Omental fat pad (tissue), 4 donors: ENCODE results near the gene ENGASE. TPM values are rescaled to one million over a fixed set of nuclear protein-coding genes. Genes with fewer than 3 reads are reported as not detected.
"Not testable (repeated sequence)": the region's sequence is repeated elsewhere in the genome, so short reads cannot be mapped to it uniquely, and the experiment has no call there.

Source experiments
- ATAC-seq: fragments of 150-250 bp; one replicate; pipeline ENCODE4 v1.9.1; 2016; ENCODE audit warnings: mild to moderate bottlenecking, moderate library complexity; ENCODE audit not compliant: low FRiP score
- DNase-seq: peaks from one replicate; pipeline ENCODE4 v3.0.0-alpha.2; 2019; ENCODE audit warnings: low spot score
- CTCF ChIP-seq, 3 donors: fragments of 450-650 bp; IDR thresholded peaks; one replicate each; pipeline ENCODE4 v1.5.1; 2016 to 2017; ENCODE audit warnings: antibody characterized with exemption in 3 of 3, mild to moderate bottlenecking in 3 of 3, moderate library complexity in 2 of 3
- total RNA-seq, 4 donors: library from RNA; depleted of rRNA; stranded (reverse); fragments of >200 nt; gene quantifications; one replicate each; pipeline ENCODE4 v1.1.0, GENCODE V29; 2016

ENGASE gene
- total RNA-seq, 4 donors from 2014 or later, result 12.2 to 52.3 (median 22.2) TPM

- TF ChIP-seq CTCF (IDR thresholded peaks at IDR 0.05), result no peak
- no peak for DNase-seq
- no peak for ATAC-seq
Measured at GRCh38 chr17:79066963-79067362, 7.7 kb upstream of the ENGASE start.

GRCh38 chr17:79070266-79070880, 4.3 kb upstream of the ENGASE start:
- DNase-seq (no peak), ATAC-seq (no peak)
- no peak for TF ChIP-seq CTCF (IDR thresholded peaks at IDR 0.05)

- ATAC-seq (no peak), DNase-seq (no peak)
- TF ChIP-seq CTCF (IDR thresholded peaks at IDR 0.05), result no peak
Measured at GRCh38 chr17:79071161-79071740, 3.4 kb upstream of the ENGASE start.

GRCh38 chr17:79072544-79072943, 2.1 kb upstream of the ENGASE start:
- DNase-seq, result no peak
- ATAC-seq, result no peak
- no peak for TF ChIP-seq CTCF (IDR thresholded peaks at IDR 0.05)

GRCh38 chr17:79073016-79073705, 1.5 kb upstream of the ENGASE start:
- DNase-seq, result no peak

GRCh38 chr17:79073706-79074088, 927 bp upstream of the ENGASE start:
- DNase-seq, result no peak
- TF ChIP-seq CTCF (IDR thresholded peaks at IDR 0.05), result no peak
- ATAC-seq, result no peak

More at GRCh38 chr17:79073016-79073705, 1.5 kb upstream of the ENGASE start:
- TF ChIP-seq CTCF (IDR thresholded peaks at IDR 0.05), result no peak
- no peak for ATAC-seq

GRCh38 chr17:79074121-79074648, 439 bp upstream of the ENGASE start:
- DNase-seq, ATAC-seq: not testable (repeated sequence)
